HG03103 (cell line): Measurements from ENCODE around the gene APLP2.

Experiments used
- ATAC-seq: cut with Tn5 transposase; IDR thresholded peaks from one replicate; pipeline ENCODE4 v1.9.1; 2021; ENCODE audit warnings: low read depth; ENCODE audit not compliant: unreplicated experiment

The APLP2 gene

GRCh38 chr11:130054966-130055365, 14.7 kb upstream of the APLP2 start:
- ATAC-seq: no peak

- ATAC-seq: no peak
Observed at GRCh38 chr11:130055617-130056016, 14.1 kb upstream of the APLP2 start.

- no peak for ATAC-seq
Observed at GRCh38 chr11:130061017-130061416, 8.7 kb upstream of the APLP2 start.

- no peak for ATAC-seq
Observed at GRCh38 chr11:130062026-130062425, 7.7 kb upstream of the APLP2 start.

GRCh38 chr11:130063451-130063850, 6.2 kb upstream of the APLP2 start:
- no peak for ATAC-seq

- no peak for ATAC-seq
Observed at GRCh38 chr11:130064596-130064995, 5.1 kb upstream of the APLP2 start.

- no peak for ATAC-seq
Observed at GRCh38 chr11:130066338-130066737, 3.4 kb upstream of the APLP2 start.

- ATAC-seq: no peak
Observed at GRCh38 chr11:130068546-130068985, 1.1 kb upstream of the APLP2 start.

GRCh38 chr11:130068986-130069658, 572 bp upstream of the APLP2 start:
- ATAC-seq: peak; percentile 33

GRCh38 chr11:130070109-130070845, 583 bp downstream of the APLP2 start:
- peak; percentile 19 for ATAC-seq

- no peak for ATAC-seq
Observed at GRCh38 chr11:130070846-130071200, 1.1 kb downstream of the APLP2 start.

GRCh38 chr11:130071211-130071712, 1.6 kb downstream of the APLP2 start:
- no peak for ATAC-seq

GRCh38 chr11:130074736-130075135, 5.0 kb downstream of the APLP2 start:
- ATAC-seq: no peak

- no peak for ATAC-seq
Observed at GRCh38 chr11:130076778-130077481, 7.2 kb downstream of the APLP2 start.

- ATAC-seq: no peak
Observed at GRCh38 chr11:130077671-130078070, 8.0 kb downstream of the APLP2 start.

- no peak for ATAC-seq
Observed at GRCh38 chr11:130078080-130078479, 8.4 kb downstream of the APLP2 start.

- ATAC-seq: no peak
Observed at GRCh38 chr11:130085671-130086290, 16.1 kb downstream of the APLP2 start.

- no peak for ATAC-seq
Observed at GRCh38 chr11:130086669-130087068, 17.0 kb downstream of the APLP2 start.

GRCh38 chr11:130087294-130087926, 17.7 kb downstream of the APLP2 start:
- ATAC-seq: no peak

GRCh38 chr11:130088217-130088616, 18.5 kb downstream of the APLP2 start:
- no peak for ATAC-seq
